Ovary (tissue), 10 donors: ENCODE results near the gene SVEP1. TPM values are rescaled to one million over a fixed set of nuclear protein-coding genes. Genes with fewer than 3 reads are reported as not detected.

Experiments
- DNase-seq, 5 donors: peaks; one replicate each; pipeline ENCODE4 v3.0.0-alpha.2; 2019 to 2020
- H3K27ac ChIP-seq, 2 donors: fragments of 200-600 bp; one replicate each; pipeline versions ENCODE4 v1.5.1 to v1.8.0; 2019 to 2022
- H3K27me3 ChIP-seq: fragments of 200-600 bp; one replicate; pipeline ENCODE4 v1.8.0; 2022
- H3K36me3 ChIP-seq: fragments of 200-600 bp; sonication (generic); one replicate; pipeline ENCODE4 v1.5.1; 2019
- H3K4me1 ChIP-seq: one replicate; pipeline ENCODE4 v1.8.1; 2013; ENCODE audit warnings: mild to moderate bottlenecking, moderate library complexity; ENCODE audit not compliant: insufficient read depth
- H3K4me3 ChIP-seq: fragments of 200-600 bp; sonication (generic); one replicate; pipeline ENCODE4 v1.5.1; 2017
- H3K9me3 ChIP-seq, 2 donors: fragments of 200-600 bp in 1 of 2; sonication (generic) in 1 of 2; one replicate each; pipeline versions ENCODE4 v1.5.1 to v1.8.1; 2013 to 2019; ENCODE audit warnings: mild to moderate bottlenecking in 1 of 2, moderate library complexity in 1 of 2
- CTCF ChIP-seq, 3 donors: fragments of 450-650 bp in 2 of 3; fragments of 200-600 bp in 1 of 3; IDR thresholded peaks; one replicate each; pipeline versions ENCODE4 v1.5.1 to v1.8.0; 2016 to 2022; ENCODE audit warnings: antibody characterized with exemption in 3 of 3, mild to moderate bottlenecking in 1 of 3
- EP300 ChIP-seq: sonication (generic); formaldehyde crosslinking; IDR thresholded peaks from one replicate; pipeline ENCODE4 v1.6.1; 2017; ENCODE audit warnings: antibody characterized with exemption
- POLR2A ChIP-seq: fragments of 450-650 bp; IDR thresholded peaks from one replicate; pipeline ENCODE4 v1.6.1; 2017; ENCODE audit warnings: antibody characterized with exemption, mild to moderate bottlenecking, moderate library complexity
- WGBS, 3 donors: extraction: QIAGEN DNeasy Blood & Tissue Kit in 1 of 3; methylation state at CpG; one replicate each; pipeline versions ENCODE4 v1.1.5 to v1.1.7; 2013 to 2017; 5-methylcytosine and 5-hydroxymethylcytosine counted together
- intact Hi-C, 4 donors: fragments of 100-400 bp; cut with DNase I; formaldehyde crosslinking; loops; one replicate each; pipeline versions ENCODE4 v1.11.0 to v1.15.1; 2022 to 2023
- long read RNA-seq, 3 donors: library from polyadenylated mRNA in 2 of 3; unstranded in 2 of 3; transcript quantifications; one replicate each; pipeline ENCODE4 v2.0.0 and lab custom pipeline, GENCODE V29; 2021 to 2026
- polyA plus RNA-seq, 2 donors: library from polyadenylated mRNA; stranded (reverse); fragments of 200-250 nt in 1 of 2; fragments of 350-450 nt in 1 of 2; fragmentation: Illumina TruSeq in 1 of 2; extraction: RNeasy Lipid Tissue Mini Kit (QIAGEN cat#74804) in 1 of 2; gene quantifications; one replicate each; pipeline ENCODE4 v1.2.3, GENCODE V29; 2013 to 2014
- total RNA-seq, 7 donors: library from RNA; depleted of rRNA in 2 of 7; stranded (reverse); fragments of >200 nt in 2 of 7; fragmentation: NEBNext Ultra II Directional in 3 of 7; extraction: Animal tissue kit (Norgen Biotek cat#: 25700) in 3 of 7; gene quantifications; one replicate each; pipeline versions ENCODE4 v1.1.0 to v1.2.4, GENCODE V29; 2016 to 2023
- donor health status: DM: no; HTN: no; CAD: no; lungs with moderate emphysema.
- donor health status: DM: no; HTN: no; CAD: no.
- donor health status: Bipolar disorder and iron deficiency.
- donor health status: DM: yes; HTN: yes; CAD: no.
- donor health status: DM: no; HTN: no; CAD: no.
- donor health status: DM: yes; HTN: yes; CAD: no.

SVEP1 gene
- total RNA-seq (10 to 100 TPM in 4 of 7 donors, 1 to 10 TPM in 2, under 1 TPM in 1; 0.40 to 20.0 (median 13.3) TPM), polyA plus RNA-seq (10 to 100 TPM in 1 of 2 donors, 1 to 10 TPM in 1; 1.2 to 23.1 TPM)
- long read RNA-seq, donor 1, partial matches to known transcripts = 2 of 4 reads
- long read RNA-seq, donor 1, other reads (novel, unspliced or antisense) = 2 of 4 reads
- long read RNA-seq, donor 2 = 0 reads
- long read RNA-seq, donor 3, partial matches to known transcripts = 7 of 7 reads
- long read RNA-seq, donor 3, other reads (novel, unspliced or antisense) = 0 of 7 reads

- H3K36me3 ChIP-seq = no peaks in the 10 kb centered on the region
- DNase-seq = peak in 4 of 5 donors; percentile 26 to 45 (median 35)
- intact Hi-C loops = no loop called here
- no peaks in the 10 kb centered on the region for H3K9me3 ChIP-seq
- no peaks in the 10 kb centered on the region for H3K27me3 ChIP-seq
- no peak within 1 kb of the TSS for H3K27ac ChIP-seq
- H3K4me1 ChIP-seq = no peaks in the 10 kb centered on the region
- H3K4me3 ChIP-seq = peak within 1 kb of the TSS; percentile 44
- TF ChIP-seq CTCF (IDR thresholded peaks at IDR 0.05) = no peak
- TF ChIP-seq POLR2A = no peak
- TF ChIP-seq EP300 = no peak
- 0 to 2% (median 1%) methylated on average over 26 to 89 of the region's 89 CpGs for WGBS, 3 donors
Observed at GRCh38 chr9:110579034-110579861, at the start of gene SVEP1. Gene SVEP1, minus strand, starts transcription at chr9:110579741. Its CDS starts 198 bp downstream, at chr9:110579543.

GRCh38 chr9:110626101-110626829 is 46.7 kb upstream of the SVEP1 start:
- Histone ChIP-seq H3K4me1 (peaks cover 4% of the 10 kb centered on the region), H3K27ac (no peak overlapping the region), H3K9me3 (no peaks in the 10 kb centered on the region), H3K27me3 (no peaks in the 10 kb centered on the region), H3K4me3 (no peak overlapping the region), H3K36me3 (no peaks in the 10 kb centered on the region)
- intact Hi-C loops = no loop called here
- no peak for DNase-seq
- WGBS, 3 donors = 21 to 47% (median 33%) methylated on average over 9 of the region's 9 CpGs
- no peak for TF ChIP-seq POLR2A
- no peak for TF ChIP-seq EP300
- no peak for TF ChIP-seq CTCF (IDR thresholded peaks at IDR 0.05)

GRCh38 chr9:110623462-110624025 is 44.0 kb upstream of the SVEP1 start:
- peaks cover 4% of the 10 kb centered on the region for H3K4me1 ChIP-seq
- no peak overlapping the region for H3K27ac ChIP-seq
- no peak overlapping the region for H3K4me3 ChIP-seq
- DNase-seq = peak in 1 of 5 donors; percentile 41
- H3K36me3 ChIP-seq = no peaks in the 10 kb centered on the region
- H3K9me3 ChIP-seq = no peaks in the 10 kb centered on the region
- no peaks in the 10 kb centered on the region for H3K27me3 ChIP-seq
- intact Hi-C loops = no loop called here
- no peak for TF ChIP-seq EP300
- TF ChIP-seq CTCF (IDR thresholded peaks at IDR 0.05) = peak; percentile 16 to 45 (median 25)
- WGBS, 3 donors = 21 to 26% (median 24%) methylated on average over 3 of the region's 3 CpGs

- DNase-seq = no peak
- Histone ChIP-seq H3K27me3 (no peaks in the 10 kb centered on the region), H3K4me1 (peaks cover 4% of the 10 kb centered on the region), H3K4me3 (no peak overlapping the region), H3K9me3 (no peaks in the 10 kb centered on the region), H3K36me3 (no peaks in the 10 kb centered on the region), H3K27ac (no peak overlapping the region)
- intact Hi-C loops = no loop called here
- WGBS, 3 donors = 81 to 93% (median 88%) methylated on average over 2 of the region's 2 CpGs
- TF ChIP-seq POLR2A (no peak), CTCF (IDR thresholded peaks at IDR 0.05) (no peak), EP300 (no peak)
Observed at GRCh38 chr9:110622368-110622767, 42.8 kb upstream of the SVEP1 start.
